Thyroid gland (tissue), 4 donors: ENCODE measurements around the gene SIPA1L3.

Experiments used
- POLR2A ChIP-seq, 2 donors: fragments of 450-650 bp; IDR thresholded peaks; one replicate each; pipeline ENCODE4 v1.6.1; 2017; ENCODE audit warnings: antibody characterized with exemption in 2 of 2, mild to moderate bottlenecking in 2 of 2, moderate library complexity in 1 of 2
- TF ChIP-seq, protein P1 (sequence below), 6 experiments: fragments of 200-600 bp in 3 of 6; fragments of 450-650 bp in 3 of 6; sonication (generic) in 3 of 6; IDR thresholded peaks; one replicate each; pipeline ENCODE4 v1.5.1; 2016 to 2019; ENCODE audit warnings: antibody characterized with exemption in 6 of 6, mild to moderate bottlenecking in 2 of 6, inconsistent platforms in 1 of 6, moderate library complexity in 1 of 6

- TF ChIP-seq, protein P1, sequence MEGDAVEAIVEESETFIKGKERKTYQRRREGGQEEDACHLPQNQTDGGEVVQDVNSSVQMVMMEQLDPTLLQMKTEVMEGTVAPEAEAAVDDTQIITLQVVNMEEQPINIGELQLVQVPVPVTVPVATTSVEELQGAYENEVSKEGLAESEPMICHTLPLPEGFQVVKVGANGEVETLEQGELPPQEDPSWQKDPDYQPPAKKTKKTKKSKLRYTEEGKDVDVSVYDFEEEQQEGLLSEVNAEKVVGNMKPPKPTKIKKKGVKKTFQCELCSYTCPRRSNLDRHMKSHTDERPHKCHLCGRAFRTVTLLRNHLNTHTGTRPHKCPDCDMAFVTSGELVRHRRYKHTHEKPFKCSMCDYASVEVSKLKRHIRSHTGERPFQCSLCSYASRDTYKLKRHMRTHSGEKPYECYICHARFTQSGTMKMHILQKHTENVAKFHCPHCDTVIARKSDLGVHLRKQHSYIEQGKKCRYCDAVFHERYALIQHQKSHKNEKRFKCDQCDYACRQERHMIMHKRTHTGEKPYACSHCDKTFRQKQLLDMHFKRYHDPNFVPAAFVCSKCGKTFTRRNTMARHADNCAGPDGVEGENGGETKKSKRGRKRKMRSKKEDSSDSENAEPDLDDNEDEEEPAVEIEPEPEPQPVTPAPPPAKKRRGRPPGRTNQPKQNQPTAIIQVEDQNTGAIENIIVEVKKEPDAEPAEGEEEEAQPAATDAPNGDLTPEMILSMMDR (IDR thresholded peaks at IDR 0.05): no peak
- TF ChIP-seq POLR2A (IDR thresholded peaks at IDR 0.05): no peak
These were observed 31.3 kb downstream of the SIPA1L3 start for GRCh38 chr19:37938353-37938752.
